SU-DHL-6 (cell line): ENCODE measurements around the gene MCM9.

Experiments
- H2AFZ ChIP-seq: fragments of 200-600 bp; sonication (generic); 2 replicates; pipeline ENCODE4 v1.6.1; 2014; ENCODE audit warnings: low read depth, mild to moderate bottlenecking, moderate library complexity, mixed read lengths, antibody characterized with exemption, low read length; ENCODE audit not compliant: severe bottlenecking
- H3F3A ChIP-seq: fragments of 200-600 bp; shearing (Covaris generic); 2 replicates; pipeline ENCODE4 v1.6.0; 2016; ENCODE audit warnings: antibody characterized with exemption, mild to moderate bottlenecking; ENCODE audit not compliant: insufficient read depth
- H3K27ac ChIP-seq: fragments of 200-600 bp; sonication (generic); 2 replicates; pipeline ENCODE4 v1.5.1; 2016; ENCODE audit warnings: low read depth, mild to moderate bottlenecking, low read length, moderate library complexity, mixed read lengths
- H3K27me3 ChIP-seq: fragments of 200-600 bp; sonication (generic), shearing (Covaris generic); 2 replicates; pipeline ENCODE4 v1.6.0; 2014; ENCODE audit warnings: mild to moderate bottlenecking, low read length
- H3K36me3 ChIP-seq: fragments of 200-600 bp; sonication (generic); 2 replicates; pipeline ENCODE4 v1.6.1; 2014; ENCODE audit warnings: mild to moderate bottlenecking, low read length, mixed read lengths
- H3K4me2 ChIP-seq: fragments of 300-600, 200-600 bp; shearing (Covaris generic), sonication (generic); 2 replicates; pipeline ENCODE4 v1.6.0; 2014; ENCODE audit warnings: low read length, low read depth, mild to moderate bottlenecking; ENCODE audit not compliant: poor library complexity, severe bottlenecking
- H3K4me3 ChIP-seq: fragments of 200-600 bp; sonication (generic); 2 replicates; pipeline ENCODE4 v1.5.1; 2014; ENCODE audit warnings: antibody characterized with exemption, low read length, mild to moderate bottlenecking, mixed read lengths; ENCODE audit not compliant: insufficient read depth, poor library complexity, severe bottlenecking
- H3K79me2 ChIP-seq: fragments of 200-600 bp; sonication (generic); 2 replicates; pipeline ENCODE4 v1.6.1; 2014; ENCODE audit warnings: mild to moderate bottlenecking, low read length, moderate library complexity; ENCODE audit not compliant: insufficient read depth
- H3K9ac ChIP-seq: fragments of 200-600 bp; sonication (generic); 2 replicates; pipeline ENCODE4 v1.7.0; 2014; ENCODE audit warnings: mild to moderate bottlenecking, low read length
- H3K9me2 ChIP-seq: fragments of 200-600 bp; sonication (generic); replicated peaks from 2 replicates; pipeline ENCODE4 v1.6.1; 2014; ENCODE audit warnings: low read length; ENCODE audit not compliant: insufficient read depth
- H3K9me3 ChIP-seq: fragments of 200-600 bp; sonication (generic); 2 replicates; pipeline ENCODE4 v1.6.1; 2014; ENCODE audit warnings: low read length, mixed read lengths; ENCODE audit not compliant: insufficient read depth
- H4K20me1 ChIP-seq: fragments of 200-600 bp; sonication (generic); 2 replicates; pipeline ENCODE4 v1.6.1; 2014; ENCODE audit warnings: low read depth, mild to moderate bottlenecking, antibody characterized with exemption, low read length, moderate library complexity, mixed read lengths
- CTCF ChIP-seq: fragments of 200-600 bp; sonication (generic); IDR thresholded peaks from one replicate; pipeline ENCODE4 v1.5.1; 2017; ENCODE audit warnings: antibody characterized with exemption, mild to moderate bottlenecking, low read length, moderate library complexity; ENCODE audit not compliant: insufficient read depth, poor library complexity, severe bottlenecking
- EZH2phosphoT487 ChIP-seq: fragments of 200-600 bp; sonication (generic), shearing (Covaris generic); conservative IDR thresholded peaks from 2 replicates; pipeline ENCODE4 v1.6.1; 2018; ENCODE audit warnings: mild to moderate bottlenecking, antibody characterized with exemption, low read length, moderate library complexity, mixed read lengths

Gene MCM9

GRCh38 chr6:118965843-118966370 lies 30.9 kb upstream of the MCM9 start:
- Histone ChIP-seq H3F3A (no peaks in the 10 kb centered on the region), H2AFZ (no peak overlapping the region), H3K27me3 (no peaks in the 10 kb centered on the region), H3K9me3 (no peaks in the 10 kb centered on the region), H3K27ac (no peak overlapping the region), H3K79me2 (no peaks in the 10 kb centered on the region), H4K20me1 (no peaks in the 10 kb centered on the region), H3K9me2 (no peaks in the 10 kb centered on the region), H3K9ac (no peak overlapping the region), H3K4me3 (no peak overlapping the region), H3K4me2 (no peak overlapping the region), H3K36me3 (no peaks in the 10 kb centered on the region)
- TF ChIP-seq EZH2phosphoT487 (no peak), CTCF (no peak)

GRCh38 chr6:118965371-118965770 lies 30.4 kb upstream of the MCM9 start:
- no peaks in the 10 kb centered on the region for H3K9me2 ChIP-seq
- H3K9me3 ChIP-seq, result no peaks in the 10 kb centered on the region
- H3K4me3 ChIP-seq, result no peak overlapping the region
- no peak overlapping the region for H3K27ac ChIP-seq
- no peaks in the 10 kb centered on the region for H4K20me1 ChIP-seq
- no peak overlapping the region for H3K4me2 ChIP-seq
- H3F3A ChIP-seq, result no peaks in the 10 kb centered on the region
- H3K36me3 ChIP-seq, result no peaks in the 10 kb centered on the region
- no peak overlapping the region for H3K9ac ChIP-seq
- no peak overlapping the region for H2AFZ ChIP-seq
- no peaks in the 10 kb centered on the region for H3K27me3 ChIP-seq
- no peak for TF ChIP-seq EZH2phosphoT487
- TF ChIP-seq CTCF, result no peak
- H3K79me2 ChIP-seq, result no peaks in the 10 kb centered on the region

- Histone ChIP-seq H3K9me3 (no peaks in the 10 kb centered on the region), H3K36me3 (no peaks in the 10 kb centered on the region), H3K9me2 (no peaks in the 10 kb centered on the region), H3K4me3 (no peak overlapping the region), H4K20me1 (no peaks in the 10 kb centered on the region), H3K9ac (no peak overlapping the region), H3K79me2 (no peaks in the 10 kb centered on the region), H3K27ac (no peak overlapping the region), H3F3A (no peaks in the 10 kb centered on the region), H2AFZ (no peak overlapping the region), H3K27me3 (no peaks in the 10 kb centered on the region), H3K4me2 (no peak overlapping the region)
- TF ChIP-seq EZH2phosphoT487 (no peak), CTCF (no peak)
Observed at GRCh38 chr6:118963003-118963402, 28.0 kb upstream of the MCM9 start.
